GM23248 (cell line): ENCODE results near the gene DSTN. TPM values are rescaled to one million over a fixed set of nuclear protein-coding genes. Genes with fewer than 3 reads are reported as not detected.

Experiments used
- DNase-seq: peaks from one replicate; pipeline ENCODE4 v3.0.0-alpha.2; 2015
- H2AFZ ChIP-seq: fragments of 200-600 bp; sonication (generic); 2 replicates; pipeline ENCODE4 v1.6.1; 2016; ENCODE audit warnings: antibody characterized with exemption
- H3F3A ChIP-seq: fragments of 200-600 bp; sonication (generic); 2 replicates; pipeline ENCODE4 v1.6.1; 2016; ENCODE audit warnings: mild to moderate bottlenecking, antibody characterized with exemption, mixed run types; ENCODE audit not compliant: insufficient read depth
- H3K27ac ChIP-seq: fragments of 200-600 bp; sonication (generic); 2 replicates; pipeline ENCODE4 v1.5.1; 2016; ENCODE audit warnings: mild to moderate bottlenecking
- H3K27me3 ChIP-seq: fragments of 200-600 bp; sonication (generic); replicated peaks from 2 replicates; pipeline ENCODE4 v1.6.1; 2016; ENCODE audit warnings: mild to moderate bottlenecking; ENCODE audit not compliant: insufficient read depth
- H3K36me3 ChIP-seq: fragments of 200-600 bp; sonication (generic); 2 replicates; pipeline ENCODE4 v1.6.1; 2016; ENCODE audit warnings: low read depth, mild to moderate bottlenecking
- H3K4me1 ChIP-seq: fragments of 200-600 bp; sonication (generic); 2 replicates; pipeline ENCODE4 v1.6.1; 2016; ENCODE audit warnings: mild to moderate bottlenecking; ENCODE audit not compliant: insufficient read depth
- H3K4me2 ChIP-seq: fragments of 200-600 bp; sonication (generic); one replicate; pipeline ENCODE4 v1.6.1; 2016; ENCODE audit warnings: mild to moderate bottlenecking; ENCODE audit not compliant: unreplicated experiment
- H3K4me3 ChIP-seq: fragments of 200-600 bp; sonication (generic); 2 replicates; pipeline ENCODE4 v1.5.1; 2016; ENCODE audit warnings: mild to moderate bottlenecking
- H3K79me2 ChIP-seq: fragments of 200-600 bp; sonication (generic); 2 replicates; pipeline ENCODE4 v1.6.1; 2016; ENCODE audit warnings: mild to moderate bottlenecking; ENCODE audit not compliant: insufficient read depth
- H3K9ac ChIP-seq: fragments of 200-600 bp; sonication (generic); 2 replicates; pipeline ENCODE4 v1.6.1; 2016; ENCODE audit warnings: mild to moderate bottlenecking
- H3K9me2 ChIP-seq: fragments of 200-600 bp; sonication (generic); 2 replicates; pipeline ENCODE4 v1.6.1; 2016; ENCODE audit warnings: mixed run types, mild to moderate bottlenecking, moderate library complexity; ENCODE audit not compliant: insufficient read depth
- H3K9me3 ChIP-seq: fragments of 200-600 bp; sonication (generic); one replicate; pipeline ENCODE4 v1.6.1; 2017; ENCODE audit warnings: low read depth
- H4K20me1 ChIP-seq: fragments of 200-600 bp; sonication (generic); 2 replicates; pipeline ENCODE4 v1.6.0; 2016; ENCODE audit not compliant: insufficient read depth
- EZH2 ChIP-seq: fragments of 200-600 bp; sonication (generic); IDR thresholded peaks from 2 replicates; pipeline ENCODE4 v1.6.1; 2018; ENCODE audit warnings: antibody characterized with exemption, mild to moderate bottlenecking; ENCODE audit not compliant: insufficient read depth, poor library complexity, severe bottlenecking
- EZH2phosphoT487 ChIP-seq: fragments of 200-600 bp; sonication (generic); IDR thresholded peaks from 2 replicates; pipeline ENCODE4 v1.6.1; 2018; ENCODE audit warnings: antibody characterized with exemption, moderate library complexity, mild to moderate bottlenecking, low read depth; ENCODE audit not compliant: insufficient read depth
- WGBS, 2 experiments: methylation state at CpG; one replicate each; pipeline ENCODE4 v1.1.6; 2015 to 2017; ENCODE audit warnings: low lambda C conversion rate in 2 of 2, low coverage in 1 of 2; ENCODE audit errors: missing lambda C conversion rate in 2 of 2; 5-methylcytosine and 5-hydroxymethylcytosine counted together
- in situ Hi-C: fragments of 300-500 bp; cut with MboI; formaldehyde crosslinking; loops from 2 replicates; pipeline ENCODE4 v1.15.0; 2020
- polyA plus RNA-seq: library from polyadenylated mRNA; unstranded; fragments of >200 nt; fragmentation: Nextera tagmentation; extraction: Ambion mirVana; gene quantifications from 2 replicates; pipeline ENCODE4 v1.2.1, GENCODE V29; 2016
- total RNA-seq: library from RNA; depleted of rRNA; stranded (reverse); fragments of >200 nt; shearing (Covaris generic); gene quantifications from 2 replicates; pipeline ENCODE4 v1.2.3, GENCODE V29; 2014

Gene DSTN
- total and polyA plus RNA-seq, 2 experiments from 2014 or later, result 338 to 610 TPM

DNA sequence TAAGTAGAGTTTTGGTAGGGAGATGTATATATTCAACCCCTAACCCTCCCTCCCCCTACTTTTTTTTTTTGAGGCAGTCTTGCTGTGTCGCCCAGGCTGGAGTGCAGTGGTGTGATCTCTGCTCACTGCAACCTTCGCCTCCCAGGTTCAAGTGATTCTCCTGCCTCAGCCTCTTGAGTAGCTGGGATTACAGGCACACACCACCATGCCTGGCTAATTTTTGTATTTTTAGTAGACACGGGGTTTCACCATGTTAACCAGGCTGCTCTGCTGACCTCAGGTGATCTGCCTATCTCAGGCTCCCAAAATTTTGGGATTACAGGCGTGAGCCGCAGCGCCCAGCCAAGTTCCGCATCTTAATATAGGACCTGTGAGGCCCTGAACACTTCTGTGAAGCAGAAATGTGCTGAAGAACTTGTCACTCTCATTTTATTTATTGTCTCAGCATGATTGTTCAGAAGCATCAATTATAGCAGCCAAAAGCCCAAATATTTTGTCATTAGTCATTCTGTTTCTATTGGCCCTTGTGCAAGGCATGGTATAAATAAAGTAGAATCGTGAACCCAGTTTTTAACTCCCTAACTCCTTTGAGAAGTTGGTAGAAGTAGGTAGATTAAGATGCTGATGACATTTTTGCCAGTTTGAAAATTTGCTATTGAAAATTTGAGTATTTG lies 19.4 kb downstream of the DSTN start:
- peak overlapping the region; percentile 50 for H3K4me2 ChIP-seq
- H3K9me3 ChIP-seq, result no peaks in the 10 kb centered on the region
- in situ Hi-C loops, result no loop called here
- H4K20me1 ChIP-seq, result peaks cover 61% of the 10 kb centered on the region
- H2AFZ ChIP-seq, result no peak overlapping the region
- H3K4me3 ChIP-seq, result no peak overlapping the region
- no peak overlapping the region for H3K27ac ChIP-seq
- no peaks in the 10 kb centered on the region for H3K27me3 ChIP-seq
- peaks cover 100% of the 10 kb centered on the region for H3K79me2 ChIP-seq
- peaks cover 23% of the 10 kb centered on the region for H3K4me1 ChIP-seq
- peaks cover 14% of the 10 kb centered on the region; the same call in 1 of the 2 replicates for H3K36me3 ChIP-seq
- peaks cover 9% of the 10 kb centered on the region; the same call in 1 of the 2 replicates for H3F3A ChIP-seq
- no peaks in the 10 kb centered on the region for H3K9me2 ChIP-seq
- 43 to 55% methylated on average over 8 of the region's 8 CpGs for WGBS, 2 experiments
- no peak overlapping the region for H3K9ac ChIP-seq
- peak; percentile 66 for DNase-seq
- TF ChIP-seq EZH2, result no peak
- TF ChIP-seq EZH2phosphoT487, result no peak

GRCh38 chr20:17590245-17590644 lies 20.4 kb downstream of the DSTN start:
- 66 to 76% methylated on average over 1 of the region's 1 CpG for WGBS, 2 experiments
- in situ Hi-C loops, result no loop called here
- 0 out of 2 replicates have a peak, but pooled peaks cover 6% of the 10 kb centered on the region for H3K36me3 ChIP-seq
- no peak overlapping the region for H3K9ac ChIP-seq
- H3K9me2 ChIP-seq, result no peaks in the 10 kb centered on the region
- no peaks in the 10 kb centered on the region for H3K27me3 ChIP-seq
- no peak overlapping the region for H2AFZ ChIP-seq
- H4K20me1 ChIP-seq, result peaks cover 61% of the 10 kb centered on the region
- peak overlapping the region; percentile 50 for H3K4me2 ChIP-seq
- H3K79me2 ChIP-seq, result peaks cover 100% of the 10 kb centered on the region
- TF ChIP-seq EZH2, result no peak
- no peak for TF ChIP-seq EZH2phosphoT487
- H3K9me3 ChIP-seq, result no peaks in the 10 kb centered on the region
- H3K27ac ChIP-seq, result no peak overlapping the region
- H3K4me3 ChIP-seq, result no peak overlapping the region
- peaks cover 19% of the 10 kb centered on the region; the same call in 1 of the 2 replicates for H3F3A ChIP-seq
- peaks cover 32% of the 10 kb centered on the region for H3K4me1 ChIP-seq
- no peak for DNase-seq

- Histone ChIP-seq H3K9ac (no peak overlapping the region), H3K27ac (0 out of 2 replicates have a peak overlapping the region, but pooled peaks have one; percentile 18), H3K27me3 (no peaks in the 10 kb centered on the region), H3K79me2 (peaks cover 100% of the 10 kb centered on the region), H4K20me1 (peaks cover 56% of the 10 kb centered on the region), H3K4me2 (peak overlapping the region; percentile 23), H3K36me3 (0 out of 2 replicates have a peak, but pooled peaks cover 6% of the 10 kb centered on the region), H3K4me3 (no peak overlapping the region), H3F3A (peaks cover 37% of the 10 kb centered on the region; the same call in 1 of the 2 replicates), H3K9me3 (no peaks in the 10 kb centered on the region), H2AFZ (no peak overlapping the region), H3K4me1 (peaks cover 27% of the 10 kb centered on the region), H3K9me2 (no peaks in the 10 kb centered on the region)
- in situ Hi-C loops, result no loop called here
- 99 to 100% methylated on average over 4 of the region's 4 CpGs for WGBS, 2 experiments
- no peak for DNase-seq
- no peak for TF ChIP-seq EZH2phosphoT487
- no peak for TF ChIP-seq EZH2
These were observed 24.0 kb downstream of the DSTN start for GRCh38 chr20:17593902-17594301.

DNA sequence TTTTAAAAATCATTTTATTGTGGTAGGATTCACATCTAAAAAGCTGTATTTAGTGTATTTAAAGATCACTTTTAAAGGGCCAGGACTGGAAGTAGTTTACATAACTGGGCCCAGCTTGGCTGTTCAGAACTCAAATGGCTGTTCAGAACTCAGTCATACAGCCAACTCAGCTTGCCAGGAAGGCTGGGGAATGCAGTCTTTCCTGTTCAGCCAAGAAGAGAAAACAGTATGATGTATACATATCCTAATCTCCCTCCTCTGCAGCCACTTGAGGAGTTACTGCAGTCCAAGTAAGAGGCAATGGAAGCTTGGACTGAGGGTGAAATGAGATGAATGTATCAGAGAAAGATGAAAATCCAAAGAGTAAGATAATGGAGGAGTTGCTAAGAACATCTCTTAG lies 24.6 kb downstream of the DSTN start:
- peak; percentile 75 for DNase-seq
- H3F3A ChIP-seq, result peaks cover 37% of the 10 kb centered on the region; the same call in 1 of the 2 replicates
- peaks cover 21% of the 10 kb centered on the region for H3K4me1 ChIP-seq
- TF ChIP-seq EZH2 (no peak), EZH2phosphoT487 (no peak)
- H3K79me2 ChIP-seq, result peaks cover 100% of the 10 kb centered on the region
- peak overlapping the region; percentile 23 for H3K4me2 ChIP-seq
- peak overlapping the region; percentile 18; the same call in 1 of the 2 replicates for H3K27ac ChIP-seq
- H4K20me1 ChIP-seq, result peaks cover 55% of the 10 kb centered on the region; the same call in 1 of the 2 replicates
- H3K9me3 ChIP-seq, result no peaks in the 10 kb centered on the region
- no peaks in the 10 kb centered on the region for H3K27me3 ChIP-seq
- in situ Hi-C loops, result no loop called here
- H3K9me2 ChIP-seq, result no peaks in the 10 kb centered on the region
- no peak overlapping the region for H3K4me3 ChIP-seq
- no peak overlapping the region for H3K9ac ChIP-seq
- H2AFZ ChIP-seq, result no peak overlapping the region
- 0 out of 2 replicates have a peak, but pooled peaks cover 6% of the 10 kb centered on the region for H3K36me3 ChIP-seq
